GM10248 (cell line): ENCODE data around the gene NPPA.

Source experiments
- CTCF ChIA-PET: fragments of 300-600 bp; sonication (Branson Sonifier 250); formaldehyde crosslinking; extraction: SDS; loops from one replicate; lab custom pipeline; 2021; ENCODE audit warnings: antibody characterized with exemption; lab: Yijun Ruan, JAX
- POLR2A ChIA-PET: fragments of 350-650 bp; sonication (Branson Sonifier 250); formaldehyde crosslinking; extraction: SDS; loops from one replicate; lab custom pipeline; 2020; ENCODE audit warnings: antibody characterized with exemption; lab: Yijun Ruan, JAX
- DNase-seq: peaks from one replicate; pipeline ENCODE4 v3.0.0; 2012; ENCODE audit errors: extremely low spot score
- TF ChIP-seq, protein P1 (sequence below): IDR thresholded peaks from 2 replicates; pipeline ENCODE4 v1.5.1; 2012; ENCODE audit warnings: mild to moderate bottlenecking, low read depth; ENCODE audit errors: extremely low read depth, missing control alignments, control extremely low read depth

Gene NPPA

DNA sequence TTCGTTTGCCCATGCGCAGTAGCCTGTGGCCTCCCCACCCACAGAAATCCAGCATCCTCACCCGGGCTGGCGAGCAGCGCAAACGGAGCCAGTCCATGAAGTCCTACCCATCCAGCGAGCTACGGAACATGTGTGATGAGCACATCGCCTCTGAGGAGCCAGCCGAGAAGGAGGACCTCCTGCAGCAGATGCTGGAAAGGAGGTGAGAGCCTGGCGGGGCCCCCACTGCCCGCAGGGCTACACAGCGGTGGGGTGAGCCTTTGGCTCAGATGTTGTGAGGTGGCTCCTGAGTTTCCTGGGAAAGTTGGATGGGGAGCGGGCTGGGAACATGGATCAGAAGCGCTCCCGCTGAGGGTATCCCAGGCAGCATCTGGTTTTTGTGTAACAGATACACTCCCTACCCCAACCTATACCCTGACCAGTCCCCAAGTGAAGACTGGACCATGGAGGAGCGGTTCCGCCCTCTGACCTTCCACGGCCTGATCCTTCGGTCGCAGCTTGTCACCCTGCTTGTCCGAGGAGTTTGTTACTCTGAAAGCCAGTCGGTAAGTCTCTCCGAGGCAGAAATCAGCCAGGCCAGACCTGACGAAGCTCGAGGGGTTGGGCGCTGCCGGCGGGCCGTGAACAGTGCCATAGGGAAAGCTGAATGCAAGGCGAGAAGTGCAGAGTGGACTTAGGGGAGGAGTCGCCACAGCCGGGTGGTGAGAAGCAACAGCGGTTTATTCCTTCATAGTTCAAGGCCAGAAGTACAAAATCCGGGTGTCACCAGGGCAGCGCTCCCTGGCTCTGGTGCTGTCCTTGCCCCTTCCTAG lies 10.4 kb downstream of the NPPA start:
- DNase-seq = no peak
- ChIA-PET POLR2A (interaction anchor here (0.6 to 2.5 kb wide), 3 partner anchors 71 to 386 kb away, joined by 4 to 13 read pairs (median 9); no protein-coding TSS in a partner anchor), CTCF (interaction anchor here (1.0 to 5.3 kb wide), 10 partner anchors 8 to 141 kb away, joined by 3 to 49 read pairs (median 4); partner anchors contain the start of gene NPPA)
- TF ChIP-seq, protein P1, sequence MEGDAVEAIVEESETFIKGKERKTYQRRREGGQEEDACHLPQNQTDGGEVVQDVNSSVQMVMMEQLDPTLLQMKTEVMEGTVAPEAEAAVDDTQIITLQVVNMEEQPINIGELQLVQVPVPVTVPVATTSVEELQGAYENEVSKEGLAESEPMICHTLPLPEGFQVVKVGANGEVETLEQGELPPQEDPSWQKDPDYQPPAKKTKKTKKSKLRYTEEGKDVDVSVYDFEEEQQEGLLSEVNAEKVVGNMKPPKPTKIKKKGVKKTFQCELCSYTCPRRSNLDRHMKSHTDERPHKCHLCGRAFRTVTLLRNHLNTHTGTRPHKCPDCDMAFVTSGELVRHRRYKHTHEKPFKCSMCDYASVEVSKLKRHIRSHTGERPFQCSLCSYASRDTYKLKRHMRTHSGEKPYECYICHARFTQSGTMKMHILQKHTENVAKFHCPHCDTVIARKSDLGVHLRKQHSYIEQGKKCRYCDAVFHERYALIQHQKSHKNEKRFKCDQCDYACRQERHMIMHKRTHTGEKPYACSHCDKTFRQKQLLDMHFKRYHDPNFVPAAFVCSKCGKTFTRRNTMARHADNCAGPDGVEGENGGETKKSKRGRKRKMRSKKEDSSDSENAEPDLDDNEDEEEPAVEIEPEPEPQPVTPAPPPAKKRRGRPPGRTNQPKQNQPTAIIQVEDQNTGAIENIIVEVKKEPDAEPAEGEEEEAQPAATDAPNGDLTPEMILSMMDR = no peak

DNA sequence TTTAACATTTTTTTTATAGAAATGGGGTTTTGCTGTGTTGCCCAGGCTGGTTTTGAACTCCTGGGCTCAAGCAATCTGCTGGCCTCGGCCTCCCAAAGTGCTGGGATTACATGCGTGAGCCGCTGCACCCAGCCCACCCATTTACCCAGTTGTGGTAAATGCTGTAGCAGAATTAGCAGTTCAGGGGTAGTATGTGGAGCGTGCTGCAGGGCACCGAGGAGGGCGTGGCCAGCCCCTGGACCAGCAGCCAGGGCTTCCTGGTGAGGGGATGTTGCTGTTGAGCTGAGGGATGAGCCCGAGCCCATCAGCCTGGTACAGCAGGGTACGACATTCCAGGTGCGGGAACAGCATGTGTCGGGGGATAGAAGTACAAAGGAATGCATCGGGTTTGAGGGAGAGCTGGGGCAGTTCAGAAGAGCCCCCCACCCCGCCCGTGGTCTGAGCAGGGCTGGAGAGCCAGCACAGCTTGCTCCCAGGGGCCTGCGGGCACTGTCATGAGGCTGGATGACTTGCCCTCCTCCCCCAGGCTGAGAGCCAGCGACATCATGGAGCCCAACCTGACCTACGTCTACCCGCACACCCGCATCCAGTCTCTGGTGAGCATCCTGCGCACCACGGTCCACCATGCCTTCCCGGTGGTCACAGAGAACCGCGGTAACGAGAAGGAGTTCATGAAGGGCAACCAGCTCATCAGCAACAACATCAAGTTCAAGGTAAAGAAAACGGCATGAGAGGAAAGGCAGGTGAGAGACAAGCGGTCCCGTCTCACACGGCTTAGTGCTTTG lies 11.9 kb downstream of the NPPA start:
- no peak for DNase-seq
- ChIA-PET CTCF (interaction anchor here (1.3 to 1.8 kb wide), 3 partner anchors 21 to 131 kb away, joined by 4 to 5 read pairs (median 4); no protein-coding TSS in a partner anchor), POLR2A (interaction anchor here (2.1 to 2.5 kb wide), 2 partner anchors 72 to 74 kb away, joined by 9 to 13 read pairs; no protein-coding TSS in a partner anchor)
- TF ChIP-seq, protein P1 = no peak

DNA sequence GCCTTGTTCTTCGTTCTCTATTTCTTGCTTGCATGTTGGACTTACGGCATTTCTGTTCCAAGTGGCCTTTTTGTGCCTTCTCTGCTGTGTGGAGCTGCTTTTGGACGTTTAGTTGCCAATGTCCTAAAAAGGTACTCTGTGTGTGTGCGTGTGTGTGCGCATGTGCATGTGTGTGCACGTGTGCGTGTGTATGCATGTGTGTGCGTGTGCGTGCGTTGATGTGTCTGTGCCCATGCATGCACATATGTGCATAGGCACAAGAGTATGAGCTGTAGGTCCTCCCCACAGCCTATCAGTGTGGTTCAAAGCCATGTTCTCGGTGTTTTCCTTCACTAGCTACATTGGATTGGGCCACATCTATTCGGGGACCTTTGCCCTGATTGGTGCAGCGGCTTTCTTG lies 13.7 kb downstream of the NPPA start:
- ChIA-PET CTCF (interaction anchor here (1.3 kb wide), 1 partner anchor 74 kb away, joined by 3 read pairs; no protein-coding TSS in a partner anchor), POLR2A (no interaction called here)
- DNase-seq = no peak
- TF ChIP-seq, protein P1 = no peak

DNA sequence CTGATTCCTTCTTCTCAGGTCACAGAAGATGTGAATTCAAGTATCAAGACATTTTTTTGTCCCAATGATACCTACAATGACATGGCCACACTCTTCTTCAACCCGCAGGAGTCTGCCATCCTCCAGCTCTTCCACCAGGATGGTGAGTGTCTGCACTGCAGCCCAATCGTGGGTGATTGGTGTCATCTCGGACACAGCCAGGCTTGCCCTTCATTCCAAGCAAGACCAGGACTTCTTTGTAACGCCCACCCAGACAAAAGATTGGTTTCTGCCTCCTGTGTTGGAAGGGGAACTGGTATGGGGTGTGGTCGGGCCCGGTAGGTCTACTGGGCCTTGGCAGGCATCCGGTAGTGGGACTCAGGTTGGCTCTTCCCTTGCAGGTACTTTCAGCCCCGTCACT lies 14.1 kb downstream of the NPPA start:
- CTCF ChIA-PET = interaction anchor here (1.3 kb wide), 1 partner anchor 74 kb away, joined by 3 read pairs; no protein-coding TSS in a partner anchor
- POLR2A ChIA-PET = no interaction called here
- TF ChIP-seq, protein P1 = no peak
- DNase-seq = no peak

DNA sequence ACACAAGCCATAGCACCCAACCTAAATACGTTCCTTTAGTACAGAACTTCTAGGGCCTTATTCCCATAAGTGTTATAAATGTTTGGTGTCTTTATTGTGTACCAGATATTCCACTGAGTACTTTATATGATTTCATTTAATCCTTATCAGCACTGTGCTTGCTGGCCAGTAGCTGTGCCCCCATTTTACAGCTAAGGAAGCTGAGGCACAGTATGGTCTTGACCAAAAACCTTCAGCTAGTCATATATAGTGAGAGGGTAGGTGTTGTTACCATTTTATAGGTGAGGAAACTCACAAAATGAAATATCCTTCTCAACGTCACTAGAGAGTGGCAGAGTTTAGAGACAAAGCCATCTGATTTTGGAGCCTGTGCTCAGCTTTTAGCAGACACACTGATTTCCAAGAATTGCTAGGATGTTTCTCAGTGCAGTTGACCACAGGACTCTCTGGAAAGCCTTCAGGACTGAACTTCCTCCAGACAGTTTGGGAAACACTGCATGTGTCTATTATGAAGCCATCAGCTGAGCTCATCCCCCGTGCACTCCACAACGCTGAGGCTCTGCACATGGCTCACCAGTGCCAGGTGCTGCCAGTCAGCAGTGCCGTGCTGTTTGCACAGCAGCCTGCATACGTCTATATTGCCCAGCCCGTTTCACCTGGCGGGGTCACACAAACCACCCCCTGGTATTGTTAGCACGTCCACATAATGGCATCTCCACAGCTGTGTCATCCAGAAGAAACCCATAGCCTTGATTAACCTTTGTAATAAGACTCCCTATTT lies 15.4 kb downstream of the NPPA start:
- TF ChIP-seq, protein P1 = no peak
- POLR2A ChIA-PET = no interaction called here
- DNase-seq = no peak
- CTCF ChIA-PET = interaction anchor here (1.5 to 1.6 kb wide), 3 partner anchors 38 to 135 kb away, joined by 3 to 9 read pairs (median 5); no protein-coding TSS in a partner anchor
